Vagina (tissue), 2 donors: ENCODE results near the gene CDKL5.

ENCODE experiments used
- POLR2A ChIP-seq, 2 donors: fragments of 450-650 bp; IDR thresholded peaks; one replicate each; pipeline ENCODE4 v1.6.1; 2017; ENCODE audit warnings: antibody characterized with exemption in 2 of 2, mild to moderate bottlenecking in 2 of 2, moderate library complexity in 2 of 2
- TF ChIP-seq, protein P1 (sequence below), 3 experiments: fragments of 450-650 bp in 2 of 3; fragments of 200-600 bp in 1 of 3; sonication (generic) in 1 of 3; IDR thresholded peaks; one replicate each; pipeline ENCODE4 v1.5.1; 2017 to 2019; ENCODE audit warnings: antibody characterized with exemption in 3 of 3, mild to moderate bottlenecking in 2 of 3, moderate library complexity in 2 of 3

DNA sequence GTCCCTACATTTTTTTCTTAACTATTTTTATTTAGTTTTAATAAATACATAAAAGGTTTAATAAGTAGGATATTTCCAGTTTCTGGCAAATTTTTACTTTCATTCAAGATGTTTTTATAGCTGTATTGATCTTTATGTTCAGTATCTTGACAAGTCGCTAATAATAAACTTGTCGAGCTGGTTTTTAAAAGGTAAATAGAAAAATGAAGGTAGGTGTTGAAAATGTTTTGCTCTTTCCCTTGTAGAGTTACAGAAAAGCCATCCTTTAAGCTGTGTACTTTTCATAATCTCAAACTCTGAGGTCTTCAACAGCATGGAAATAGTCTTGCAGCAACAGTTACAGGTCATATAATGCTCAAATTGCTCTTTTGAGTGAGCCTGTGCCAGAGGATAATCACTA lies 193.9 kb downstream of the CDKL5 start:
- TF ChIP-seq POLR2A (IDR thresholded peaks at IDR 0.05) = no peak
- TF ChIP-seq, protein P1, sequence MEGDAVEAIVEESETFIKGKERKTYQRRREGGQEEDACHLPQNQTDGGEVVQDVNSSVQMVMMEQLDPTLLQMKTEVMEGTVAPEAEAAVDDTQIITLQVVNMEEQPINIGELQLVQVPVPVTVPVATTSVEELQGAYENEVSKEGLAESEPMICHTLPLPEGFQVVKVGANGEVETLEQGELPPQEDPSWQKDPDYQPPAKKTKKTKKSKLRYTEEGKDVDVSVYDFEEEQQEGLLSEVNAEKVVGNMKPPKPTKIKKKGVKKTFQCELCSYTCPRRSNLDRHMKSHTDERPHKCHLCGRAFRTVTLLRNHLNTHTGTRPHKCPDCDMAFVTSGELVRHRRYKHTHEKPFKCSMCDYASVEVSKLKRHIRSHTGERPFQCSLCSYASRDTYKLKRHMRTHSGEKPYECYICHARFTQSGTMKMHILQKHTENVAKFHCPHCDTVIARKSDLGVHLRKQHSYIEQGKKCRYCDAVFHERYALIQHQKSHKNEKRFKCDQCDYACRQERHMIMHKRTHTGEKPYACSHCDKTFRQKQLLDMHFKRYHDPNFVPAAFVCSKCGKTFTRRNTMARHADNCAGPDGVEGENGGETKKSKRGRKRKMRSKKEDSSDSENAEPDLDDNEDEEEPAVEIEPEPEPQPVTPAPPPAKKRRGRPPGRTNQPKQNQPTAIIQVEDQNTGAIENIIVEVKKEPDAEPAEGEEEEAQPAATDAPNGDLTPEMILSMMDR (IDR thresholded peaks at IDR 0.05) = no peak
